ENCODE results near the gene ARID1B.
"Not testable (repeated sequence)": the region's sequence is repeated elsewhere in the genome, so short reads cannot be mapped to it uniquely, and the experiment has no call there.

Gene ARID1B

GRCh38 chr6:156982168-156982567 lies 205.0 kb downstream of the ARID1B start:
- TF ChIP-seq CTCF (conservative IDR thresholded peaks at IDR 0.05): no peak
- TF ChIP-seq ZFX (IDR thresholded peaks at IDR 0.05): no peak

GRCh38 chr6:156982864-156983263 lies 205.7 kb downstream of the ARID1B start:
- H3K27ac ChIP-seq: not testable (repeated sequence)

More at GRCh38 chr6:156982168-156982567, 205.0 kb downstream of the ARID1B start:
- H3K27ac ChIP-seq: no peak overlapping the region

GRCh38 chr6:156984178-156984738 lies 207.1 kb downstream of the ARID1B start:
- TF ChIP-seq ZFX (IDR thresholded peaks at IDR 0.05) (no peak), CTCF (conservative IDR thresholded peaks at IDR 0.05) (no peak)
- H3K27ac ChIP-seq: no peak overlapping the region

- H3K27ac ChIP-seq: no peak overlapping the region
These were observed 208.1 kb downstream of the ARID1B start for GRCh38 chr6:156985309-156985708.

GRCh38 chr6:156988276-156989158 lies 211.3 kb downstream of the ARID1B start:
- no peak overlapping the region for H3K27ac ChIP-seq
- TF ChIP-seq ZFX (IDR thresholded peaks at IDR 0.05) (no peak), CTCF (conservative IDR thresholded peaks at IDR 0.05) (no peak)

More at GRCh38 chr6:156985309-156985708, 208.1 kb downstream of the ARID1B start:
- TF ChIP-seq CTCF (conservative IDR thresholded peaks at IDR 0.05): no peak
- TF ChIP-seq ZFX (IDR thresholded peaks at IDR 0.05): no peak

- TF ChIP-seq CTCF (conservative IDR thresholded peaks at IDR 0.05): no peak
- TF ChIP-seq ZFX (IDR thresholded peaks at IDR 0.05): no peak
These were observed 212.1 kb downstream of the ARID1B start for GRCh38 chr6:156989159-156989806.

GRCh38 chr6:156992020-156992804 lies 215.0 kb downstream of the ARID1B start:
- H3K27ac ChIP-seq: peak overlapping the region; percentile 19

More at GRCh38 chr6:156989159-156989806, 212.1 kb downstream of the ARID1B start:
- no peak overlapping the region for H3K27ac ChIP-seq

More at GRCh38 chr6:156992020-156992804, 215.0 kb downstream of the ARID1B start:
- TF ChIP-seq CTCF (conservative IDR thresholded peaks at IDR 0.05) (no peak), ZFX (IDR thresholded peaks at IDR 0.05) (no peak)
